ENCODE results near the gene SLC1A7. TPM values are rescaled to one million over a fixed set of nuclear protein-coding genes. Genes with fewer than 3 reads are reported as not detected.

SLC1A7 gene
- polyA plus RNA-seq, 1 experiment, result 0.63 TPM

DNA sequence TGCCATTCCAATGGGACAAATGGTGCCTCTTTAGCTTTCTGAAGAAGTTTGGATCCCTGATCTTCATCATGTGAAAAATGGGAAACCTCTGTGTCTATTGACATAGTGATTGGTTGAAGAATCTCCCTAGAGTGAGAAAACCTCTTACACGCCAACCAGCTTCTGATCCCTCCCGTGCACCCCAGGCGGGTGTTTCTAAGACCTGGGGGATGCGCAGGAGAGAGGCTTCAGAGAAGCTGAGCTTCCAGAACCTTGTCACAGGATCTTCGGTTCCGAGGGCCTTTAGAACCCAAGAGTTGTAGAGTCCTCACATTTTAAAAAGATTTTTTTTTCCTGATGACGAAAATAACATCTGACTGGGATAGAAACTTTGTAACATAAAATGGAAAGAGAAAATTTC, 69.2 kb downstream of the SLC1A7 start:
- TF ChIP-seq, protein P1, sequence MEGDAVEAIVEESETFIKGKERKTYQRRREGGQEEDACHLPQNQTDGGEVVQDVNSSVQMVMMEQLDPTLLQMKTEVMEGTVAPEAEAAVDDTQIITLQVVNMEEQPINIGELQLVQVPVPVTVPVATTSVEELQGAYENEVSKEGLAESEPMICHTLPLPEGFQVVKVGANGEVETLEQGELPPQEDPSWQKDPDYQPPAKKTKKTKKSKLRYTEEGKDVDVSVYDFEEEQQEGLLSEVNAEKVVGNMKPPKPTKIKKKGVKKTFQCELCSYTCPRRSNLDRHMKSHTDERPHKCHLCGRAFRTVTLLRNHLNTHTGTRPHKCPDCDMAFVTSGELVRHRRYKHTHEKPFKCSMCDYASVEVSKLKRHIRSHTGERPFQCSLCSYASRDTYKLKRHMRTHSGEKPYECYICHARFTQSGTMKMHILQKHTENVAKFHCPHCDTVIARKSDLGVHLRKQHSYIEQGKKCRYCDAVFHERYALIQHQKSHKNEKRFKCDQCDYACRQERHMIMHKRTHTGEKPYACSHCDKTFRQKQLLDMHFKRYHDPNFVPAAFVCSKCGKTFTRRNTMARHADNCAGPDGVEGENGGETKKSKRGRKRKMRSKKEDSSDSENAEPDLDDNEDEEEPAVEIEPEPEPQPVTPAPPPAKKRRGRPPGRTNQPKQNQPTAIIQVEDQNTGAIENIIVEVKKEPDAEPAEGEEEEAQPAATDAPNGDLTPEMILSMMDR (IDR thresholded peaks at IDR 0.05; ENCODE audit: insufficient read depth, low read depth, low read length), result no peak
- ChIA-PET CTCF (interaction anchor here (1.2 kb wide), 1 partner anchor 49 kb away, joined by 3 read pairs; no protein-coding TSS in a partner anchor), POLR2A (no interaction called here)
- Histone ChIP-seq H3K27me3 (ENCODE audit: control insufficient read depth, insufficient read depth, low read length) (no peaks in the 10 kb centered on the region), H3K4me3 (ENCODE audit: low read depth, low read length) (no peak overlapping the region), H3K36me3 (ENCODE audit: control insufficient read depth, insufficient read depth, low read length) (peaks cover 27% of the 10 kb centered on the region)
- DNase-seq (ENCODE audit: low read depth), result no peak

DNA sequence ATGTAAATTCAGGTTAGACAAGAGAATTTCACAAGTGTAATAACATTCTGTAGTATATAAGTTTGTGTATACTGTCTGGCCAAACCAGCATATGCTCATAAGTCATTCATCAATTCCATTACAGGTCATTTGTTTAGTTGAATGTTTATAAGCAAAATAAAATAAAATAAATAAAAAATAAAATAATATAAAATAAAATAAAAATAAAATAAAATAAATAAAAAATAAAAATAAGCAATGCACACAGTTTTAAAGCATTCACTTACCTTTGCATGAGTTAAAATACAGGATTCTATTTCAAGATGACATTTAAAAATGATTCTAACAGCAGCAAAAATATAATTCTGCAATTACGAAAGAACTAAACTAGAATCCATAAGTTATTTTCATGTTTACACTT, 70.5 kb downstream of the SLC1A7 start:
- Histone ChIP-seq H3K36me3 (ENCODE audit: control insufficient read depth, insufficient read depth, low read length) (peaks cover 21% of the 10 kb centered on the region), H3K27me3 (ENCODE audit: control insufficient read depth, insufficient read depth, low read length) (no peaks in the 10 kb centered on the region), H3K4me3 (ENCODE audit: low read depth, low read length) (no peak overlapping the region)
- CTCF ChIA-PET, result interaction anchor here (0.8 kb wide), 1 partner anchor 114 kb away, joined by 4 read pairs; no protein-coding TSS in a partner anchor
- DNase-seq (ENCODE audit: low read depth), result no peak
- POLR2A ChIA-PET, result no interaction called here
- TF ChIP-seq, protein P1 (IDR thresholded peaks at IDR 0.05; ENCODE audit: insufficient read depth, low read depth, low read length), result no peak

DNA sequence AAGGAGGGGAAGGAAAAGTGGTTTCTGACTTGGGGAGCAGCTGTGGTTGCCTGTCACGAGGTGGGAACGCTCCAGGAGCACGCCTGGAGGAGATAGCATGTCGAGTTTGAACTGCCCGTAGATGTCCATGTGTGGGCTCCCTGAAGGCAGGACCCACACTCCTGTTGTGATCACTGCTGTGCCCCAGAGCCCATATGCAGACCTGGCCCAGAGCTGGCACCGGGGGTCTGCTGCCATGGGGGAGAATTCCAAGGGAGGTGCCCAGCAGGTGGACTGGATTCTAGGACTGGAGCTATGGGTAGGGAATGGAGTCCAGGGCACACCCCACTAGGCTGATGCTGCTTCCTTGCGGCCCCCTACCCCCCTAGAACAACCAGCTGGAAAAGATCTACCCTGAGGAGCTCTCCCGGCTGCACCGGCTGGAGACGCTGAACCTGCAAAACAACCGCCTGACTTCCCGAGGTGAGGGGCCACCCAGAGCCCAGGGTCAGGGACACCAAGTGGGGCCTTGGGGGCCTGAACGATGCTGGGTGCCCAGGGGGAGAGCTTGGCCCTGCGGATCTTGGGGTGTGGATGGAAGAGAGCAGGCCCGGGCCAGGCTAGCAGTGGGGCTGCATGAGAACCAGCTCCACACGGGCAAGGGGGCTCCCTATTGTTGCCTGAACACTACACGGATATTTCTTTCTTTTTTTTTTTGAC, 71.1 kb downstream of the SLC1A7 start:
- Histone ChIP-seq H3K27me3 (ENCODE audit: control insufficient read depth, insufficient read depth, low read length) (no peaks in the 10 kb centered on the region), H3K4me3 (ENCODE audit: low read depth, low read length) (no peak overlapping the region), H3K36me3 (ENCODE audit: control insufficient read depth, insufficient read depth, low read length) (peaks cover 21% of the 10 kb centered on the region)
- DNase-seq (ENCODE audit: low read depth), result no peak
- TF ChIP-seq, protein P1 (IDR thresholded peaks at IDR 0.05; ENCODE audit: insufficient read depth, low read depth, low read length), result no peak
- ChIA-PET POLR2A (no interaction called here), CTCF (interaction anchor here (0.8 kb wide), 1 partner anchor 115 kb away, joined by 4 read pairs; no protein-coding TSS in a partner anchor)

DNA sequence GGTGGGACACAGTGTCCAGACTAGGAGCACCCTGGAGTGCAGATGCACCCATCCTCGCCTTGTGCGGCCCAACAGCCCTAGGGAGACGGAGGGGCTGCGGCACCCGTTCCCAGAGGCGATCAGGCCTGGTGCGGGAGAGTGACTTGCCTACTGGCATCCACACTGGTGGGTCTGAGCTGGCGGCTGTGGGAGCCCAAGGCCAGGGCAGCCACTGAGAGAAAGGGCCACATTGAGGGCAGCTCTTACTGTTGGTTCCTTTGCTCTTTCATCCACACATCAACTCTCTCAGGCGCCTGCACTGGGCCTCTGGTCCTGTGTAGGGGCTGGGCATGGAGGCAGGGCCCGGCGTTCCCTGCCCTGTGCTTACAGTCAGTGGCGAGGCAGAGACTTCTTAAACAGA, 71.8 kb downstream of the SLC1A7 start:
- ChIA-PET CTCF (no interaction called here), POLR2A (no interaction called here)
- peaks cover 19% of the 10 kb centered on the region for H3K36me3 ChIP-seq (ENCODE audit: control insufficient read depth, insufficient read depth, low read length)
- no peaks in the 10 kb centered on the region for H3K27me3 ChIP-seq (ENCODE audit: control insufficient read depth, insufficient read depth, low read length)
- DNase-seq (ENCODE audit: low read depth), result no peak
- TF ChIP-seq, protein P1 (IDR thresholded peaks at IDR 0.05; ENCODE audit: insufficient read depth, low read depth, low read length), result no peak
- H3K4me3 ChIP-seq (ENCODE audit: low read depth, low read length), result no peak overlapping the region

DNA sequence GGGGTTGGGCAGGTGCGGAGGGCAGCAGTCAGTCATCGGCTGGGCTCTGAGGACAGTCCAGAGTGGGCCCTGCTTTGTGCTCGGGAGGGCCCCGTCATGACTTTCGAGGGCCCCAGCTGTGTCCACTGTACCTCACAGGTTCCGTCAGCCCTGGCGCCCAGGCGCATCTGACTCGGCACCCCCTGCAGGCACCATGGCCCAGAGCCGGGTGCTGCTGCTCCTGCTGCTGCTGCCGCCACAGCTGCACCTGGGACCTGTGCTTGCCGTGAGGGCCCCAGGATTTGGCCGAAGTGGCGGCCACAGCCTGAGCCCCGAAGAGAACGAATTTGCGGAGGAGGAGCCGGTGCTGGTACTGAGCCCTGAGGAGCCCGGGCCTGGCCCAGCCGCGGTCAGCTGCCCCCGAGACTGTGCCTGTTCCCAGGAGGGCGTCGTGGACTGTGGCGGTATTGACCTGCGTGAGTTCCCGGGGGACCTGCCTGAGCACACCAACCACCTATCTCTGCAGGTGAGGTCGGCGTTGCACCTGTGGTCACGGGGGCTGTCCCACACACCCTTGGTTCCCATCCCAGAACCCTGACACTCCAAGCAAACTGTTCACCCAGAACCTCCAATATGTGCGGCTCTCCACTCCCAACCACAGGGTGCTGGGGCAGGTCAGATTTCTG, 72.6 kb downstream of the SLC1A7 start:
- Histone ChIP-seq H3K36me3 (ENCODE audit: control insufficient read depth, insufficient read depth, low read length) (peaks cover 15% of the 10 kb centered on the region), H3K27me3 (ENCODE audit: control insufficient read depth, insufficient read depth, low read length) (no peaks in the 10 kb centered on the region), H3K4me3 (ENCODE audit: low read depth, low read length) (no peak overlapping the region)
- TF ChIP-seq, protein P1 (IDR thresholded peaks at IDR 0.05; ENCODE audit: insufficient read depth, low read depth, low read length), result no peak
- POLR2A ChIA-PET, result no interaction called here
- CTCF ChIA-PET, result interaction anchor here (0.9 kb wide), 1 partner anchor 11 kb away, joined by 3 read pairs; no protein-coding TSS in a partner anchor
- no peak for DNase-seq (ENCODE audit: low read depth)

Data from BJ (cell line).